Tibial nerve (tissue), 4 donors: Measurements from ENCODE around the gene VMP1.

Experiments used
- CTCF ChIP-seq, 5 experiments: fragments of 200-600 bp in 3 of 5; fragments of 450-650 bp in 2 of 5; sonication (generic) in 3 of 5; IDR thresholded peaks; one replicate each; pipeline ENCODE4 v1.5.1; 2016 to 2019; ENCODE audit warnings: antibody characterized with exemption in 5 of 5, mild to moderate bottlenecking in 3 of 5, moderate library complexity in 2 of 5
- EP300 ChIP-seq, 2 donors: sonication (generic); formaldehyde crosslinking; IDR thresholded peaks; one replicate each; pipeline ENCODE4 v1.6.1; 2017; ENCODE audit warnings: antibody characterized with exemption in 2 of 2, mild to moderate bottlenecking in 1 of 2
- POLR2A ChIP-seq, 2 donors: fragments of 450-650 bp; IDR thresholded peaks; one replicate each; pipeline ENCODE4 v1.6.1; 2017; ENCODE audit warnings: antibody characterized with exemption in 2 of 2, mild to moderate bottlenecking in 2 of 2, moderate library complexity in 2 of 2

GRCh38 chr17:59786213-59786535 is 78.7 kb downstream of the VMP1 start:
- TF ChIP-seq CTCF (IDR thresholded peaks at IDR 0.05), result no peak
- no peak for TF ChIP-seq POLR2A (IDR thresholded peaks at IDR 0.05)
- TF ChIP-seq EP300 (IDR thresholded peaks at IDR 0.05), result no peak
